Prostate gland (tissue), 2 donors: Measurements from ENCODE around the gene MUCL1.

ENCODE experiments used
- POLR2A ChIP-seq: fragments of 450-650 bp; IDR thresholded peaks from one replicate; pipeline ENCODE4 v1.6.1; 2016; ENCODE audit warnings: antibody characterized with exemption, mild to moderate bottlenecking
- TF ChIP-seq, protein P1 (sequence below), 4 experiments: fragments of 200-600 bp in 2 of 4; fragments of 450-650 bp in 2 of 4; sonication (generic) in 2 of 4; IDR thresholded peaks; 1 replicate in 3 of 4; 2 replicates in 1 of 4; pipeline ENCODE4 v1.5.1; 2016 to 2019; ENCODE audit warnings: antibody characterized with exemption in 4 of 4, mild to moderate bottlenecking in 2 of 4, moderate library complexity in 2 of 4

DNA sequence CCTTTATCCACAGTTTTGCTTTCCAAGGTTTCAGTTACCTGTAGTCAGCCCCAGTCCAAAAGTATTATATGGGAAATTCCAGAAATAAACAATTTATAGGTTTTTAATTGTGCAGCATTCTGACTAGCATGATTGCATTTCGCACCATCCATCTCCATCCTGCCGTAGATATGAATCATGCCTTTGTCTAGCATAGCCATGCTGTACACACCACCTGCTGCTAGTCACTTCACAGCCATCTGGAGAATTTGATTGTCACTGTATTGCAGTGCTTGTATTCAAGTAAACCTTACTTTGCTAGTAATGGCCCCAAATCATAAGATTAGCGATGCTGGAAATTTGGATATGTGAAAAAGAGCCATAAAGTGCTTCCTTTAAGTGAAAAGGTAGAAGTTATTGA is 36.0 kb downstream of the MUCL1 start:
- TF ChIP-seq, protein P1, sequence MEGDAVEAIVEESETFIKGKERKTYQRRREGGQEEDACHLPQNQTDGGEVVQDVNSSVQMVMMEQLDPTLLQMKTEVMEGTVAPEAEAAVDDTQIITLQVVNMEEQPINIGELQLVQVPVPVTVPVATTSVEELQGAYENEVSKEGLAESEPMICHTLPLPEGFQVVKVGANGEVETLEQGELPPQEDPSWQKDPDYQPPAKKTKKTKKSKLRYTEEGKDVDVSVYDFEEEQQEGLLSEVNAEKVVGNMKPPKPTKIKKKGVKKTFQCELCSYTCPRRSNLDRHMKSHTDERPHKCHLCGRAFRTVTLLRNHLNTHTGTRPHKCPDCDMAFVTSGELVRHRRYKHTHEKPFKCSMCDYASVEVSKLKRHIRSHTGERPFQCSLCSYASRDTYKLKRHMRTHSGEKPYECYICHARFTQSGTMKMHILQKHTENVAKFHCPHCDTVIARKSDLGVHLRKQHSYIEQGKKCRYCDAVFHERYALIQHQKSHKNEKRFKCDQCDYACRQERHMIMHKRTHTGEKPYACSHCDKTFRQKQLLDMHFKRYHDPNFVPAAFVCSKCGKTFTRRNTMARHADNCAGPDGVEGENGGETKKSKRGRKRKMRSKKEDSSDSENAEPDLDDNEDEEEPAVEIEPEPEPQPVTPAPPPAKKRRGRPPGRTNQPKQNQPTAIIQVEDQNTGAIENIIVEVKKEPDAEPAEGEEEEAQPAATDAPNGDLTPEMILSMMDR (IDR thresholded peaks at IDR 0.05): no peak
- TF ChIP-seq POLR2A: no peak
